ENCODE data around the gene TMEM266.

DNA sequence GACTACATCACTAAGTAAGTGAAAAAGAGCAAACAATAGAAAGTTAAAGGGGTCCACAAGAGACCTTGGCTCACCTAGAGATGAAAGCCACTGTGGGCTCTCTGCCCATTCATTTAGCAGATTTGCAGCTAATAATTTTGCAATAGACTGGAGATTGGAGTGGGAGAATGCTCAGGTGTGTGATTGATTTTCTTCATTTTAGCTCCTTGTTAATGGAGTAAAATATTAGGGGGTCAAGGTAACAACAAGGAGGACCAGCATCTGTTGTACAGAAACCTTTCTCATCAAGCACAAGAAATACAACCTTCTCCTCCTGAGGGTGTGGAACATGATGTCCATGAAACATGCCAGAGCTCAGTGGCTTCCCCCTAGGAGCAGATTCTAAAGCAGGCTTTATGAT, 63.2 kb downstream of the TMEM266 start:
- TF ChIP-seq POLR2A (IDR thresholded peaks at IDR 0.05): no peak
- TF ChIP-seq, protein P1, sequence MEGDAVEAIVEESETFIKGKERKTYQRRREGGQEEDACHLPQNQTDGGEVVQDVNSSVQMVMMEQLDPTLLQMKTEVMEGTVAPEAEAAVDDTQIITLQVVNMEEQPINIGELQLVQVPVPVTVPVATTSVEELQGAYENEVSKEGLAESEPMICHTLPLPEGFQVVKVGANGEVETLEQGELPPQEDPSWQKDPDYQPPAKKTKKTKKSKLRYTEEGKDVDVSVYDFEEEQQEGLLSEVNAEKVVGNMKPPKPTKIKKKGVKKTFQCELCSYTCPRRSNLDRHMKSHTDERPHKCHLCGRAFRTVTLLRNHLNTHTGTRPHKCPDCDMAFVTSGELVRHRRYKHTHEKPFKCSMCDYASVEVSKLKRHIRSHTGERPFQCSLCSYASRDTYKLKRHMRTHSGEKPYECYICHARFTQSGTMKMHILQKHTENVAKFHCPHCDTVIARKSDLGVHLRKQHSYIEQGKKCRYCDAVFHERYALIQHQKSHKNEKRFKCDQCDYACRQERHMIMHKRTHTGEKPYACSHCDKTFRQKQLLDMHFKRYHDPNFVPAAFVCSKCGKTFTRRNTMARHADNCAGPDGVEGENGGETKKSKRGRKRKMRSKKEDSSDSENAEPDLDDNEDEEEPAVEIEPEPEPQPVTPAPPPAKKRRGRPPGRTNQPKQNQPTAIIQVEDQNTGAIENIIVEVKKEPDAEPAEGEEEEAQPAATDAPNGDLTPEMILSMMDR (IDR thresholded peaks at IDR 0.05): no peak

Data from lower leg skin (tissue), 3 donors.